ENCODE data around the gene CNPY3.

CNPY3 gene

DNA sequence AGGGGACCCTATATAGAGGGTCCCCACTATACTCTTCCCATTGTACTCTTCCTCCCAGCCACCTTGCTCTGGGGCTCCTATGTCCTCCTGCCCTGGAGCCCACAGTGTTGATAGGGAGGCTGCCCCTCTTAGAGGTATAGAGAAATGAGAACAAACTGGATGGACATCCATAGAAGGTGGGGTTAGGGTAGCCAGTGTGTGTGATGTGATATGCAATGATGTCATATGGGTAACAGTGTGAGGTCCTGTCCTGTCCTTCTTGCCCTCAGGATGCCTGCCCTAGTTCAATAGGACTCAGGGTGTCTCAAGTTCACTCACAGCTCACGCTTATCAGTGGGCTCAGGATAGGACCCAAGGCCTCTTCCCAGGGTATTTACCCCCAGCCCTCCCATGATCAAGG, 13.0 kb upstream of the CNPY3 start:
- Histone ChIP-seq H3K27ac (ENCODE audit: extremely low read depth, low read depth, low read length) (no peak overlapping the region), H3K36me3 (ENCODE audit: control insufficient read depth in 2 of 2, insufficient read depth in 1 of 2, low read length in 2 of 2) (no peaks in the 10 kb centered on the region), H3K9me3 (ENCODE audit: control insufficient read depth, insufficient read depth, low read depth, low read length) (no peaks in the 10 kb centered on the region), H3K4me3 (ENCODE audit: low read depth, low read length) (no peak overlapping the region), H3K4me1 (ENCODE audit: control insufficient read depth, insufficient read depth, low read length) (no peaks in the 10 kb centered on the region)
- ChIA-PET POLR2A (interaction anchor here (0.6 to 4.6 kb wide), 3 partner anchors 10 to 367 kb away, joined by 3 to 27 read pairs (median 8); partner anchors contain the start of gene CNPY3), CTCF (interaction anchor here (0.6 to 1.2 kb wide), 3 partner anchors 12 to 45 kb away, joined by 3 to 7 read pairs (median 4); partner anchors contain the start of gene CNPY3)
- TF ChIP-seq, protein P1, sequence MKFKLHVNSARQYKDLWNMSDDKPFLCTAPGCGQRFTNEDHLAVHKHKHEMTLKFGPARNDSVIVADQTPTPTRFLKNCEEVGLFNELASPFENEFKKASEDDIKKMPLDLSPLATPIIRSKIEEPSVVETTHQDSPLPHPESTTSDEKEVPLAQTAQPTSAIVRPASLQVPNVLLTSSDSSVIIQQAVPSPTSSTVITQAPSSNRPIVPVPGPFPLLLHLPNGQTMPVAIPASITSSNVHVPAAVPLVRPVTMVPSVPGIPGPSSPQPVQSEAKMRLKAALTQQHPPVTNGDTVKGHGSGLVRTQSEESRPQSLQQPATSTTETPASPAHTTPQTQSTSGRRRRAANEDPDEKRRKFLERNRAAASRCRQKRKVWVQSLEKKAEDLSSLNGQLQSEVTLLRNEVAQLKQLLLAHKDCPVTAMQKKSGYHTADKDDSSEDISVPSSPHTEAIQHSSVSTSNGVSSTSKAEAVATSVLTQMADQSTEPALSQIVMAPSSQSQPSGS (tag by site-specific recombination; IDR thresholded peaks at IDR 0.05; ENCODE audit: low read depth), result peak; percentile 35; the same call in 1 of the 2 replicates
- TF ChIP-seq ZNF629 (tag by site-specific recombination; IDR thresholded peaks at IDR 0.05), result peak; percentile 28; the same call in 1 of the 2 replicates
- TF ChIP-seq, protein P2, sequence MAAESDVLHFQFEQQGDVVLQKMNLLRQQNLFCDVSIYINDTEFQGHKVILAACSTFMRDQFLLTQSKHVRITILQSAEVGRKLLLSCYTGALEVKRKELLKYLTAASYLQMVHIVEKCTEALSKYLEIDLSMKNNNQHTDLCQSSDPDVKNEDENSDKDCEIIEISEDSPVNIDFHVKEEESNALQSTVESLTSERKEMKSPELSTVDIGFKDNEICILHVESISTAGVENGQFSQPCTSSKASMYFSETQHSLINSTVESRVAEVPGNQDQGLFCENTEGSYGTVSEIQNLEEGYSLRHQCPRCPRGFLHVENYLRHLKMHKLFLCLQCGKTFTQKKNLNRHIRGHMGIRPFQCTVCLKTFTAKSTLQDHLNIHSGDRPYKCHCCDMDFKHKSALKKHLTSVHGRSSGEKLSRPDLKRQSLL (tag by site-specific recombination; IDR thresholded peaks at IDR 0.05), result no peak

DNA sequence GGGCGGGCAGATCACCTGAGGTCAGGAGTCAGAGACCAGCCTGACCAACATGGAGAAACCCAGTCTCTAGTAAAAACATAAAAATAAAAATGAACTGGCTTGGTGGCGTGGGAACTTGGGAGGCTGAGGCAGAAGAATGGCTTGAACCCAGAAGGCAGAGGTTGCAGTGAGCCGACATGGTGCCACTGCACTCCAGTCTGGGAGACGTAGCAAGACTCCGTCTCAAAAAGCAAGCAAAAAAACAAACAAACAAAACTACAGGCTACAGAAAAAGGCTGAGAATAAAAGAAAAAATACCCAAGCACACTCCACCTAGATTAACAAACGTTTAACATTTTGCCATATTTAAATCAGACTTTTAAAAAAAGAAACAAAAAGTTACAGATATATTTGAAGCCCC, 7.5 kb upstream of the CNPY3 start:
- no peak overlapping the region for H3K4me3 ChIP-seq (ENCODE audit: low read depth, low read length)
- H3K27ac ChIP-seq (ENCODE audit: extremely low read depth, low read depth, low read length), result no peak overlapping the region
- no peak for TF ChIP-seq ZNF76 (tag by site-specific recombination; IDR thresholded peaks at IDR 0.05; ENCODE audit: borderline replicate concordance, low read depth)
- no peak for TF ChIP-seq ZNF555 (tag by site-specific recombination; conservative IDR thresholded peaks at IDR 0.05)
- TF ChIP-seq YY2 (tag by site-specific recombination; IDR thresholded peaks at IDR 0.05), result no peak
- no peak for TF ChIP-seq SCRT2 (tag by site-specific recombination; IDR thresholded peaks at IDR 0.05)
- no peak for TF ChIP-seq ZNF112 (tag by site-specific recombination; IDR thresholded peaks at IDR 0.05)
- no peak for TF ChIP-seq KLF10 (tag by site-specific recombination; IDR thresholded peaks at IDR 0.05)
- no peak for TF ChIP-seq GLI4 (tag by site-specific recombination; IDR thresholded peaks at IDR 0.05)
- no peak for TF ChIP-seq YY1 (tag by site-specific recombination; IDR thresholded peaks at IDR 0.05)
- no peak for TF ChIP-seq HOXA7 (CRISPR knock-in tag; IDR thresholded peaks at IDR 0.05; ENCODE audit: borderline replicate concordance)
- no peak for TF ChIP-seq ZNF37A (tag by site-specific recombination; IDR thresholded peaks at IDR 0.05)
- TF ChIP-seq ZNF560 (tag by site-specific recombination; IDR thresholded peaks at IDR 0.05; ENCODE audit: borderline replicate concordance), result no peak
- no peak for TF ChIP-seq WT1 (tag by site-specific recombination; IDR thresholded peaks at IDR 0.05)
- TF ChIP-seq IKZF3 (tag by site-specific recombination; IDR thresholded peaks at IDR 0.05), result no peak
- ChIA-PET POLR2A (interaction anchor here (0.6 to 1.3 kb wide), 2 partner anchors 8 to 42 kb away, joined by 3 to 6 read pairs; partner anchors contain the start of gene CNPY3), CTCF (no interaction called here)
- H3K36me3 ChIP-seq (ENCODE audit: control insufficient read depth in 2 of 2, insufficient read depth in 1 of 2, low read length in 2 of 2), result no peaks in the 10 kb centered on the region
- no peaks in the 10 kb centered on the region for H3K4me1 ChIP-seq (ENCODE audit: control insufficient read depth, insufficient read depth, low read length)
- no peaks in the 10 kb centered on the region for H3K9me3 ChIP-seq (ENCODE audit: control insufficient read depth, insufficient read depth, low read depth, low read length)

DNA sequence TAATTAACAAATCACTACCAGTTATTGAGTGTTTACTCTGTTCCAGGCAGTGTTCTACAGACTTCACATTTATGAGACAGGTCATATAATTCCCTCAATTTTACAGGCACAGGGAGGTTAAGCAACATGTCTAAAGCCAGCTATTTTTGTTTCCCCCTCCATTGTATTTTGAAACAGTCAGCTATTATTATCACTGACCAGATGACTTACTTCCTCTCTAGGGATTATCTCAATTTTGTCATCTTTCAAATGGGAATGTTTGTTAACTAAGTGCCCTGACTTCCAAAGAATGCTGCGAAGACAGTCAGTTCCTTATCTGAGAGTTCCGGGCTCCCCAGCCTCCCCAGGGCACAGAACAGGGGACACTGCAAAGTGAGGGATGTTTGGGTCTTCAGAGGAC, 5.6 kb upstream of the CNPY3 start:
- Histone ChIP-seq H3K27ac (ENCODE audit: extremely low read depth, low read depth, low read length) (no peak overlapping the region), H3K4me3 (ENCODE audit: low read depth, low read length) (no peak overlapping the region), H3K36me3 (ENCODE audit: control insufficient read depth in 2 of 2, insufficient read depth in 1 of 2, low read length in 2 of 2) (no peaks in the 10 kb centered on the region), H3K4me1 (ENCODE audit: control insufficient read depth, insufficient read depth, low read length) (peaks cover 3% of the 10 kb centered on the region; the same call in 1 of the 2 replicates), H3K9me3 (ENCODE audit: control insufficient read depth, insufficient read depth, low read depth, low read length) (no peaks in the 10 kb centered on the region)
- POLR2A ChIA-PET, result no interaction called here
- CTCF ChIA-PET, result interaction anchor here (1.1 kb wide), 1 partner anchor 9 kb away, joined by 10 read pairs; no protein-coding TSS in a partner anchor
- TF ChIP-seq ZBTB20 (tag by site-specific recombination; IDR thresholded peaks at IDR 0.05), result 0 out of 2 replicates have a peak, but pooled peaks have one; percentile 9
- 0 out of 2 replicates have a peak, but pooled peaks have one; percentile 11 for TF ChIP-seq GFI1B (tag by site-specific recombination; IDR thresholded peaks at IDR 0.05)
- TF ChIP-seq, protein P3, sequence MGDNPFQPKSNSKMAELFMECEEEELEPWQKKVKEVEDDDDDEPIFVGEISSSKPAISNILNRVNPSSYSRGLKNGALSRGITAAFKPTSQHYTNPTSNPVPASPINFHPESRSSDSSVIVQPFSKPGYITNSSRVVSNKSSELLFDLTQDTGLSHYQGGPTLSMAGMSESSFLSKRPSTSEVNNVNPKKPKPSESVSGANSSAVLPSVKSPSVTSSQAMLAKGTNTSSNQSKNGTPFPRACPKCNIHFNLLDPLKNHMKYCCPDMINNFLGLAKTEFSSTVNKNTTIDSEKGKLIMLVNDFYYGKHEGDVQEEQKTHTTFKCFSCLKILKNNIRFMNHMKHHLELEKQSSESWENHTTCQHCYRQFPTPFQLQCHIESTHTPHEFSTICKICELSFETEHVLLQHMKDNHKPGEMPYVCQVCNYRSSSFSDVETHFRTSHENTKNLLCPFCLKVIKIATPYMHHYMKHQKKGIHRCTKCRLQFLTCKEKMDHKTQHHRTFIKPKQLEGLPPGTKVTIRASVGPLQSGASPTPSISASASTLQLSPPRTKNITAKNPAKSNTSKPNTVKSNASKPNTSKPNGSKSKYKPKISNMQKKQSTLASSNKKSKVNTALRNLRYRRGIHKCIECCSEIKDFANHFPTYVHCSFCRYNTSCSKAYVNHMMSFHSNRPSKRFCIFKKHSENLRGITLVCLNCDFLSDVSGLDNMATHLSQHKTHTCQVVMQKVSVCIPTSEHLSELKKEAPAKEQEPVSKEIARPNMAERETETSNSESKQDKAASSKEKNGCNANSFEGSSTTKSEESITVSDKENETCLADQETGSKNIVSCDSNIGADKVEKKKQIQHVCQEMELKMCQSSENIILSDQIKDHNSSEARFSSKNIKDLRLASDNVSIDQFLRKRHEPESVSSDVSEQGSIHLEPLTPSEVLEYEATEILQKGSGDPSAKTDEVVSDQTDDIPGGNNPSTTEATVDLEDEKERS (tag by site-specific recombination; IDR thresholded peaks at IDR 0.05), result no peak
- TF ChIP-seq ZBTB48 (tag by site-specific recombination; IDR thresholded peaks at IDR 0.05), result peak; percentile 57; the same call in 1 of the 2 replicates
